NK-92 treated with Interleukin-12 subunit alpha and Interleukin-12 subunit beta, amount 100 ng/mL, for 24 hours (cell line): ENCODE measurements around the gene EGFL7.

Experiments used
- DNase-seq: peaks from one replicate; lab custom pipeline; 2025; lab: John Stamatoyannopoulos, UW

EGFL7 gene

DNA sequence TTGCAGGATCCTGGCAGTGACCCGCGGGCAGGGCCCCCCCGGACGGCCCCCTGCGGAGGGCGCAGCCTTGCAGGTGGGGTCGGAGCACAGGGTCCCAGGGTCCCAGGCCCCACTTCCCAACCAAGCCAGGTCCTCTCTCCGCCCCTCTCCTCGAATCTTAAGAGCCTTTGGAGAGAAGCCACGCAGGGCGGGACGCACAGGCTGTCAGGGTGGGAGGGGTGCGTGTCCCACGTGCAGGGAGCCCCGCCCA lies 18.4 kb upstream of the EGFL7 start:
- no peak for DNase-seq

GRCh38 chr9:136644593-136645351 lies 17.9 kb upstream of the EGFL7 start:
- DNase-seq = peak; percentile 14

- no peak for DNase-seq
These were observed 17.3 kb upstream of the EGFL7 start for GRCh38 chr9:136645352-136645902.

GRCh38 chr9:136645903-136646754 lies 16.6 kb upstream of the EGFL7 start:
- DNase-seq = no peak

GRCh38 chr9:136646827-136647711 lies 15.6 kb upstream of the EGFL7 start:
- DNase-seq = no peak

GRCh38 chr9:136648751-136649150 lies 14.0 kb upstream of the EGFL7 start:
- no peak for DNase-seq

GRCh38 chr9:136650021-136650420 lies 12.7 kb upstream of the EGFL7 start:
- no peak for DNase-seq

GRCh38 chr9:136650648-136651047 lies 12.1 kb upstream of the EGFL7 start:
- no peak for DNase-seq

- no peak for DNase-seq
These were observed 10.9 kb upstream of the EGFL7 start for GRCh38 chr9:136651860-136652259.

DNA sequence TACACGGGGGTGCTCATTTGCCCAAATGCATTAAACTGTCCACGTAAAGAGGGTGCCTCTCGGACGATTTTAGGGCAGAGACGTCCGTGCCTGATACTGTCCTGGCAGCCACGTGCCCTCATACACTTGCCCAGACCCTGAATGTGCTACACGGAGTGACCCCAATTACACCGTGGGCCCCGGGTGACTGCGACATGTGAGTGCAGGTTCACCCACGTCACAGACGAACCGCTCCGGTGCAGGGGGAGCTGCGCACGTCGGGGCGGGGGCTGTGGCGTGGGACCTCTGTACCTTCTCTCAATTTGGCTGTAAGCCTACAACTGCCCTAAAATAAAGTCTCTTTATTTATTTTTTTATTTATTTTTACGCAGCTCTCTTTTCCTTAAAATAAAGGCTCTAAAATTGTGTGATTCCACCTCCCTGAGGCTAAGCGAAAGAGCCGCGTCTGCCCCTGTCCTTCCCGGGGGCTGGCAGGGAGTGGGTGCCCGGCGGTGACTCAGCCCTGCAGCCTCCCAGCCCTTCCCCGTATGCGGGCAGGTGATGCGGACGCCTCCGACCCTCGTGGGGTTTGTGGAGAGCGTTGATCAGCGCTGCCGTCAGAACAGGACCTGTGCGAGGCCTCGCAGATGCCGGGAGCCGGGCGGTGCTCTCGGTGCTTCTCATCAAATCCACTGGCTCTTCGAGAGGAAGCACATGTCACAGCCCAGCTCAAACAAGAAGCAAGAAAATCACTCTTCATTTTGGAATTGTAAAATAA lies 9.2 kb upstream of the EGFL7 start:
- DNase-seq = no peak

GRCh38 chr9:136654820-136655535 lies 7.7 kb upstream of the EGFL7 start:
- DNase-seq = no peak

- DNase-seq = no peak
These were observed 7.1 kb upstream of the EGFL7 start for GRCh38 chr9:136655536-136656182.

- DNase-seq = no peak
These were observed 6.5 kb upstream of the EGFL7 start for GRCh38 chr9:136656183-136656738.

GRCh38 chr9:136656795-136657611 lies 5.7 kb upstream of the EGFL7 start:
- no peak for DNase-seq

- DNase-seq = no peak
These were observed 4.5 kb upstream of the EGFL7 start for GRCh38 chr9:136657974-136658848.

GRCh38 chr9:136658849-136659535 lies 3.7 kb upstream of the EGFL7 start:
- no peak for DNase-seq
